Stimulated activated CD4-positive, alpha-beta T cell treated with anti-CD3 and anti-CD28 coated beads, Interleukin-12 subunit alpha, Interleukin-12 subunit beta, amount 100 ng/mL, for 48 hours (primary cell): ENCODE measurements around the gene DCTD.

Experiments
- DNase-seq, 3 donors: peaks; one replicate each; pipeline ENCODE4 v3.0.0-alpha.2; 2020; ENCODE audit warnings: low read depth in 2 of 3, low spot score in 1 of 3

Gene DCTD

DNA sequence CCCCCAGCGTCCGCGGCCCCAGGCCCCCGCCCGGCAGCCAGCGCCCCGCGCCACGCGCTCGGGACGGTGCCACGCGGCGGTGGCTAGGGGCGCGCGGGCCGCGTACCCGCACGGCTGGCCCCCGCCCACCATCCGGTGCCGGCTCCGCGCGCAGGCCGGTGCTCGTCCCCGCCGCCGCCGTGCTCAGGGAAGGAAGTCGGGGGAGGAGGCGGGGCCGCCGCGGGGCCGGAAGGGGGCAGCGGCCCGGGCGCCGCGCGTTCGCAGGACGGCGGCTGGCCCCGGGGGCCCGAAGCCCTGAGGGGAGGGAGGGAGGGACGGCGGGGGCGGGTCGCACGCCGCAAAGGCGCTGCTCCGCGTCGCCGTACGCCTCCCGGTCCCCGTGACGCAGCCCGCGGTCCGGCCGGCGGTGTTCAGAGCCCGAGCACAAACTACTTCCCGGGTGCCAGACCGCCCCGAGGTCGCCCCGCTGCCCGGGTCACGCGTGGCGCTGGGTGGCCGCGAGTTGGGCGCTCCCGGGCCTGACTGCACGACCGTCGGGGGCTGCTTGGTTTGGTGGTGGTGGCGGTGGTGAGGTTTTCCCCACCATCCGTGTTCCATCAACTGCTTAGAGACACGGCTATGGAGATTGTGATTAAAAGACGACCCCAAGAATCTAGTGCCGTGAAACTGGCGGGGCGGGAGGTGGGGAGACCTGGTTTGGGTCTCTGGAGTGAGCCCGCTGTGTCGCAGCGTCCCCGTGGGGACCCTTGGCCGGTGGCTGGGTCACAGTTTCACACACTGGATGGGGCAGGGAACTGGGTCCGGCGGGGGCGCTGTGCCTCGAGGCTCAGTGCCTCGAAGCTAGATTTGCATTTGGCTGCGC is at the start of gene DCTD:
Gene DCTD, minus strand, starts transcription at position 205 of the 862 bp plus-strand sequence. CDS start 1,818 bp downstream, outside the sequence.
- DNase-seq = peak; percentile 50 to 77 (median 53)

DNA sequence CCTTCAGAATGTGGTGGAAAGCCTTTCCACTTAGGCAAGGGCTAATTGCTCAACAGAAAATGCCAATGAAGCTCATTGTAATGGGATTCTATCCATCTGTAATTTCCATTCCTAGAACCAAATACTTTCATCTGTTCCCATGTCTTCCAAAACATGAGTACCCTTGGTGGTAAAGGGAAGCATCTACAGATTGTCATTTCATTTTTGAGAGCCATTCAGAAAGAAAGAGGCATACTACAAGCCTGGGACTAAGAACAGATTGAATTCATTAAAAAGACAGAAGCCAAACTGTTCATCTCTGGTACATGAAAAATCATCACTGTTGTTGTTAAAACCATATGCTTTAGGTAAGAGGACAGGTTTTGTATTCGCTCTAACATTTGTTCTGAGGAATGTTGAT is 43.6 kb upstream of the DCTD start:
- DNase-seq = no peak

DNA sequence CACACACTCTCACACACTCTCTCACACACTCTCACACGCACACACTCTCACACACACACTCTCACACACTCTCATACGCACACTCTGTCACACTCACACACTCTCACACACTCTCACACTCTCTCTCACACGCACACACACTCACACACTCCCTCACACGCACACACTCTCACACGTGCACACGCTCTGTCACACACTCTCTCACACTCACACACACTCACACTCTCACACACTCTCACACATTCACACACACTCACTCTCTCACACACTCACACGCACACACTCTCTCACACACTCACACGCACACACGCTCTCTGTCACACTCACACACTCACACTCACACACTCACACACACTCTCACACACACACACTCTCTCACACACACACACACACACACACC is 43.0 kb upstream of the DCTD start:
- DNase-seq = no peak

DNA sequence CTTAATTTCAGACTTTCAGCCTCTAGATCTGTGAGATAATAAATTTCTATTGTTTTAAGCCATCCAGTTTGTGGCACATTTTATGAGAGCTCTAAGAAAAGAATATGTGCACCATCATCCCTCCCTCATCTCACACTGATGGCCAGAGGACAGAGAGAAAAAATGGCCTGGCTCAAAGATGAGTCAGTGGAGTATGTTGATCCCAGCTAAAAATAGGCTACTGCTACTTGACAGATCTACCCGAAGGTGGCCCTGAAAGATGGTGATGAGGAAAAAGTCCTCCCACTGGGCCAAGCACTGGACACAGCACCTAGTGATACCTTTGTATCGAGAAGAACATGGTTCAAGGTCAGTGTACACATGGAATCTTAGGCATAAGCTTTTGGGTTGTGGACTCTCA is 38.2 kb upstream of the DCTD start:
- DNase-seq = no peak

DNA sequence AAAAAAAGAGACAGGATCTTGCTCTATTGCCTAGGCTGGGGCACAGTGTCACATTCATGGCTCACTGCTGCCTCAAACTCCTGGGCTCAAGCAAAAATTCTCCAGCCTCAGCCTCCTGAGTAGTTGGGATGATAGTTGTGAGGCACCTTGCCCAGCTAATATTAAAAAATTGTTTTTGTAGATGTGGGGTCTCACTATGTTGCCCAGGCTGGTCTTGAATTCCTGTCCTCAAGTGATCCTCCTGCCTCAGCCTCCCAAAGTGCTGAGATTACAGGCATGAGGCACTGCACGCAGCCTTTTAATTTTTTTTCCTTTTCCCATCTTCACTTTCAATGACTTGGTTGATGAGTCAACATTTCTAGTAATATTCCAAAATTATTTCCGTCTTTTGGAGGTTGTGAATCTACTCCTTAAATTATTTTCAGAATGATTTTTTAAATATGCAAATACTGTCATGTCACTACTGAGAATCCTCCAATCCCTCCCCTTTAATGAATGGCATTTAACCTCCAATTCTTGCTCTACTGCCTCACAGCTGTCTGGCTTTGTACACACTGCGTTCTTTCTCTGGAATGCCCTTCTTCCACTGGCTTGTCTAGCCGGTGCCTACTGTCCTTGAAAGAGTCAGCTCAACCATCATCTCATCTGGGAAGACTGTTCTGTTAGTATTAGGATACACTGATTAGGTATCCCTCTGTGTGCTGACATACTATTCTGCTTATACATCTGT is 27.5 kb upstream of the DCTD start:
- DNase-seq = no peak

DNA sequence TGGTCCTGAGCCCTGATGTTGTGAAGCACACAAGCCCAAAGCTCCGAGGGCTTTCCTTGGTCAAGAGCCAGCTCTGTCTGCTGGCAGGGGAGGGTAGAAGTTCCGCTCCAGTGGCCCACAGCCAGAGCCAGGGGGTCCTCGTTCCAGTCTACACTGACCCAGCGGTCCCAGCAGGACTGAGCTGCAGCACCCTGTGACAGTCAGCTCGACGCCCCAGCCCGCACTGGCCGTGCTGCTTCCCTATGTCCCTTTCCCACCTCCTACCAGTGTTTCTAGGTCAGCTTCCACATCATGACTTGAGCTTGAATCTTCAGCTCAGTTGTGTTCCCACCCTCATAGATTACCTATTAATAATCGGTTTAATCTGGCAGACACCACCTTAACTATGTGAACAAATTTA is 22.5 kb upstream of the DCTD start:
- DNase-seq = no peak

DNA sequence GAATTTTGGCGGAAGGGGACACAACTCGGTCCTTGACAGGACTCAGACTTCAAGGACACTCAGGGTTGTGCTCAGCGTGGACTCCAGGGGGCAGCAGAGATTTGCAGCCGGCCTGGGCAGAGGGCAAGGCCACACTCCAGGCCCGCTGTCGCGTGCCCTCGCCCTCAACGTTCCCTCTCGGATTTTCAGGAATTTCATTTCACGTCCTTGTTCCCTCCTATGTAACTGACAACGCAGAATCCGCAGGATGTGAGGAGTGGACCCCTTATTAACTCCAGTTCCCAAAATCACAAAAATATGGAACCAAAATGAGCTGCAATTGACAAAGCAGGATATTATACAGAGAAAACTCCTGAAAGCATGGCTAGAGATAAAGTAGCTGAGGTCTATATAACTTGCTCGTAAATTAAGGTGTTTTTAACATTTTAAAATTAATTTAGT is 21.0 kb upstream of the DCTD start:
- DNase-seq = peak; percentile 55 to 75 (median 59)

DNA sequence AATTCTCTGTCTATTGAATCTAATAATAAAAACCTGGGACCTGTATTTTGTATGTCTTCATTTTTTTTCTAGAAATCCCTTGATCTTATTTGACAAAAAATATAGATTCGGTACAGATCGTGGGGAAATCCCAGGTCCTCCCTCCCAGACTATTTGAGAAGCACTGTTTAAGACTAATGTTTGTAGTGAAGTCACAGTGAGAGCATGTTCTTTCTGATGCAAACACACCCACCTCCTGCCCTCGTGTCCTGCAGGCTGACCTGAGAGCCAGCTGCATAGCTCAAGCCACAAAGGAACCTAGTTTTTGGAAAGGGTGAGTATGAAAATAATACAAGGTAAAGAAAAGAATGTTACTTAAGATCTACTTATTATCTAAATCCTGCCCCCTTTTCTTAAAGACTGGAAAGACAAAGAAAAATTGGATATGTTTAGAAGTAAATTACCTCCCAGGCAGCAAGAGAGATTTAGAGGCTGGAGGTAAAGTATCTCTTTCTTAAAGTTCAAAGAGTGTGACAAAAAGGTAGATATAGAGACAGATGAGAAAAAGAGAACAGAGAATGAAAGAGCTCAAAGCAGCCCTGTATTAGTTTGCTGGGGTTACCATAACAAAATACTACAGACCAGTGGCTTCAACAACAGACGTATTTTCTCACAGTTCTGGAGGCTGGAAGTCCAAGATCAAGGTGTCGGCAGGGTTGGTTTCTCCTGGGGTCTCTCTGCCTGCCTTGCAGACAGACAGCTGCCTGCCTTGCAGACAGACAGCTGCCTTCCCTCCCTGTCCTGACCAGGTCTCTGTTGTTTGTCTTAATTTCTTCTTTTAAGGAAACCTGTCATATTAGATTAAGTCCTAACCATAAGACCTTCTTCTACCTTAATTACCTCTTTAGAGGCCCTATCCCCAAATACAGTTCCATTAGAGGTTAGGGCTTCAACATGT is 20.4 kb upstream of the DCTD start:
- no peak for DNase-seq

DNA sequence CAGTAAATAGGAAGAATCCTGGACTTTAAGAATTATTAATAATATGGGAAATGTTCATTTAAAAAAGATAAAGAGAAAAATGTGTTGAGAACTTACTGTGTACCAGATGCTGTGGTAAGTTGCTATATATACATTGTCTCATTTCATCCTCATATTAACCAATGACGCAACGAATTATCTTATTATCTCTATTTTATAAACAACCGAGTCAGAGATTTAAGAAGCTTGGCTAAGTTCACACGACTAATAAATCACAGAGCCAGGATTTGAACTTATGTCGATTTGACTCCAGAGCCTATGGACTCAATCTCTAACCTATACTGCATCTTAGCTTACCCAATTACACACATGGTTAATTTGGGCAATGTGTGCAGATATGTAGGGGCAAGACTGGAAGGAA is 15.5 kb upstream of the DCTD start:
- DNase-seq = no peak

DNA sequence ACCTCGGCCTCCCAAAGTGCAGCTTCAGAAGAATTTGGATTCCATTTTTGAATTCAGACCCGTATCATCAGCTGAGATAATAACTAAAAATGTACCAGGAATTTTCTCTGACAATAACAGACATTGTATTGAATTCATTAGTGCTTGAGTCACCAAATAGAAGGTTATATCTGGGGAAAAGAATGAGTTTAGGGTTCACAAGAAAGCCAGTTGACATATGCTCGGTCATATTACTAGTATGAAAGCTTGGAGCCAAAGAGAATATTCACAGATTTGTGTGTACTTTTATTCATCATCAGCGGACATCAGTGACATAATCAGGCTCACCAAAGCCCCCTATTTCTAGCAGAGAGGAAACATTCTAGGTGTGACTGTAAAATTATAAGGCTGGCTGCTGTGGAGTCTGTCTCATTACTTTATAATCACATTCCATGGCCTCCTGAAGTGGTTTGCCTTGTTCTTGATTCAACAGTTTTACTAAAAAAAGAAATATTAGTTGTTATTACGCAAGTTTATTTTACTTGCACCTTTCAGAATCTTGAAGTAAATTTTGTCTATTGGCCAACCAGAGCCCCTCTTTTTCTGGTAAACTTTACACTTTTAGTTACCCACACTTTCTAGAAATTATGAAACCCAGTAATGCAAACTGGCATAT is 14.6 kb upstream of the DCTD start:
- no peak for DNase-seq

DNA sequence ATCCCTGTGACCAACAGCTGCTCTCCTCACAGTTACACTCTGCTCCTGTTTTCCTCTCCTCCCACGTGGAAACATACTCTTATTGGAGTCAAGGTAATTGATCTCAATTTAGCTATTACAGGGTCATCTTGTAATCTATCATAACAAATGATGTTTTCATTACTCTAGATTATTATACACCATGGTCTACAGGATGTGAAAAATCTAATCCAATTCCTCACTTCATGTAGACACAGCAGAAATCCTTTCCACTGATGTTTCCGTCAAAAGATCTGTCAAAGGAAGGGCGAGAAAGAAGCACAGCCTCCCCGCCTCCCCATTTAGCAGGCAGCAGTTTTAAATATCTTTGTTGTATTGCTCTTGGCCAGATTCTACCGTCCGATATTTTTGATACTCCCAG is 13.7 kb upstream of the DCTD start:
- no peak for DNase-seq

DNA sequence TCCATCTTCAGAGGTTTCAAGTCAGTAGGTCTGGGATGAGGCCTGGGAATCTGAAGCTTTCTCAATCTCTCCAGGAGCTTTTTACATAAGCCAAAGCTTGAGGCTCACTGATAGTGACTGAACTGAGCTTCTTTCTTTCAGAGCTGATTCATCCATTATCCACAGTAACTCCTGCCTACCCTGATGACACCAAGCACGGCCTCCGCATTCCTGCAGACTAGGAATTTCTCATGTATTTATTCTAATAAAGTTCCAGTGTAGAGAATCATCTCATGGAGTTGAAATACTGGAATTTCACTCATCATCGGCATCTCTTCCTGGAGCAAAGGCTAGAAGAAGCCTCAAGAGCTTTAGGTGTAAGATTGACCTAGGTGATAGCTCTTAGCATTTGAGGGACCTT is 12.1 kb upstream of the DCTD start:
- no peak for DNase-seq

DNA sequence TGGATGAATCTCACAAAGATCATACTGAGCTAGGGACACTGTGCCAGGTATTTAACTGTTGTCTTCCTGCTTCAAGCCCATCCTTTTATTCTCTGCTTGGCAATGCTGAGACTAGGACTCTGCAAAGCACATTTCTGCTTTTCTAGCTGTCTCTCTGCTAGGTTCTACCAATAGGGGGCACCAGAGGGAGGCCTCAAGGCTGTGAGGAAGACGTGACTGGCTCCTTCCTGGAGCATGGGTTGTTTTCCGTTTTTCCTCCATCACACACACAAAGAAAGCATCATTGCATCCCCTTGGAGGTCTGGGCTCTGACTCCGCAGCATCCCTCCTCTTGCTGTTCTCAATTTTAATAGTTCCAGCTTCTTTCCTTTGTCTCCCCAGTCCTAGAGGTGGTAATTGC is 10.9 kb upstream of the DCTD start:
- no peak for DNase-seq

DNA sequence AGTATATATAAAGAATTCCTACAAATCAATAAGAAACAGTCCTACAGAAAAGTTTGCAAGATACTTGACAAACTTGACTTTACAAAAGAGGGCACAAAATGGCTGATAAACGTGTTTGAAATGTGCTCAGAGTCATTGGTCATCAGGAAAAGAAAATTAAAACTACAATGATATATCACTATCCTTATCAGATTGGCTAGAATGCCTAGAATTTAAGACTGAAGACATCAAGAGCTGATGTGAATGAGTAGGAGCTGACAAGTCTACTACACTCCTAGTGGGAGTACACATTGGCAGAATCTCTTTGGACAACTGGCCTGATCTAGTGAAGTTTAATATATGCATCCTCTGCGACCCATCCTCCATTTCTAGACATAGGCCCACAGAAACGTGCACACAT is 10.3 kb upstream of the DCTD start:
- DNase-seq = no peak

DNA sequence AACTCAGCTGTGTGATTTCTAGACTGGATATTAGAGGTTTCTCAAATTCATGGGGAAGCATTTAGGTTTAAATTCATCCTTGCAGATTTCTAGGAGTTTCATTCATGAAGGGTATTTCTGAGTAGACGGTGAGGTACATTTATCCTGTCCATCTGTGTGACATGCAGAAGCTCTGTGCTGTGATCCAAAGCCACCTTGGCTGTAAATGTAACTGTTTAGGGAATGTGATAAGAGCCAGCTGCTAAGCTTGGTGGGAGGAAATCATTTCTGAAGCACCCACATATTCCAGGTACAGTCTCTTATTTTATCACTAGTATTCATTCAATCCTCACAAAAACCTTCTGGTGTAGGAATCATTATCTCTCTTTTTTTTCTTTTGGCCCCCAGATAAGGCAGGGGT is 8.7 kb upstream of the DCTD start:
- no peak for DNase-seq

DNA sequence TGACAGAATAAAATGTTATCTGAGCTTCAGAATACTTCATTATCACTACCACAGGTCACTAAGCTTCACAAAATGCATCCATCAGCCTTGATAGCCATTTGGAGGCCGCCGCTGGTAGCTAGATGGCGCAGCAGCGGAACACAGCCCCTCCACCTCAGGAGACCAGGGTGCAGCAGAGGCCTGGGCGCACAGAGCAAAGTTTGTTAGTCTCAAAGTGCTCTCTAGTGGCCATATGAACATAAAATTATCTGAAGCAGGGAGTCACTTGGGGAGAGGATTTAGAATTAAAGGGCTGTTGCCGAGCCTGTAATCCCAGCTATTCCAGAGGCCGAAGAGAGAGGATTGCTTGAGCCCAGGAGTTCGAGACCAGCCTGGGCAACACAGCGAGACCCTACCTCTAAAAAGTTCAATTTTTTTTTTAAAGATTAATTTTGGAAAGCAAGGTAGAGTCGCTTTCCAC is 8.1 kb upstream of the DCTD start:
- DNase-seq = peak in 2 of 3 donors; percentile 27

DNA sequence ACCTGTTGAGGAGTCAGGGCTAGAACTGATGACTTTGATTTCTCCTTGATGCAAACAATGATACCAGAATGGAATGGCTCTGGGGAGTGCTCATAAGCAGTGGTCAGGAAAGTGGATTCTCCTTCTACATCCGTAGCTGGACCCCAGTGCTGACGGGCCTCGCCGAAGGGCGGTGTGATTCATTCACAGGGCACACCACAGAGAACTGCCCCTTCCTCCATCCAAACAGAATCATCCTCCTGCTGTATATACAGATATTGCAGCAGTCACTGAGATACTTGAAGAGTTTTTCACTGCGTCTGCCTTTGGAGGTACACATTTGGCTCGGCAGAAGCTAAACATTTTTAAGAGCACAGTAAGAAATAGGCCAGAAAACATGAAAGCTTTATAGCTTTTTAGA is 7.3 kb upstream of the DCTD start:
- DNase-seq = no peak

DNA sequence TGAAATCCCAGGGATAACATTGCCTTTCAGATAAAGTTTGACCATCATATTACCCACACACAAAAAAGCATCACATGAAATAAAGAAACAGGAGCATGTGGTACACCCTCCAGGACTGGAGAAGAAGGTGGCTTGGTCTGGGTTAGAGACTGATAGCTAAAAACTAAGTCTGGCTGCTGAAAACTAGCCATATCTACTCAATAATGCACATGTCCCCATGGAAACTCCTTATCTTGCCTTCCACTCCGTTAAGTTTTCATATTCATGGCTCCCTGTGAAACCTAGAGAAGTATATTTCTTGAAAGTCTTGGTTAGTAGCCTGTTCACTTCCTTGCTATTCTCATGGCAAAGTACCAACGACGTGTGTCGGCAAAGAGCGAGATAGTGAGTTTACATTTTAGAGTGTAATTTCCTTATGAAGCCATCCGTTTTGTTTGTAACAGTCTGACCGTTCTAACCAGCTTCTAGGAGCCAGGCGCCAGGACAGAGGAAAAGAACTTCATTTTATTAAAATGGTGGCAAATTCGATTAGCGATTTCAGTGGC is 6.7 kb upstream of the DCTD start:
- no peak for DNase-seq

DNA sequence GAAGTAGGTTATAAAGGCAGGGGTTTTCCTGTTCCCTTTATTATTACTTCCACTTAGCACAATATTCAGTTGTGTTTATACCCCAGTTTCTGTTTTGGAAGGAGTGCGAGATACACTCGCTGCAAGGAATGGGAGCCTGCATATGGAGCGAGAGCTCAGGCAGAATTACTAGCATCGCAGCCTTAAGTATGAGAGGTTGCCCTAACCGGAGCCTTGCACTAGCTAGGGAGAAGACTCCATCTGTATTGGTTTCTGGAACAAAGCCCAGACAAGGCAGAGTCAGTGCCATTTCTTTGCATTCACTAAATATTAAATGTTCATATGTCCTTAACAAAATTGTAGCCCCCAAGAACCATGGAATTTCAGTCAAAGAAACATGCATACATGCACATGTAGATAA is 6.2 kb upstream of the DCTD start:
- DNase-seq = no peak

DNA sequence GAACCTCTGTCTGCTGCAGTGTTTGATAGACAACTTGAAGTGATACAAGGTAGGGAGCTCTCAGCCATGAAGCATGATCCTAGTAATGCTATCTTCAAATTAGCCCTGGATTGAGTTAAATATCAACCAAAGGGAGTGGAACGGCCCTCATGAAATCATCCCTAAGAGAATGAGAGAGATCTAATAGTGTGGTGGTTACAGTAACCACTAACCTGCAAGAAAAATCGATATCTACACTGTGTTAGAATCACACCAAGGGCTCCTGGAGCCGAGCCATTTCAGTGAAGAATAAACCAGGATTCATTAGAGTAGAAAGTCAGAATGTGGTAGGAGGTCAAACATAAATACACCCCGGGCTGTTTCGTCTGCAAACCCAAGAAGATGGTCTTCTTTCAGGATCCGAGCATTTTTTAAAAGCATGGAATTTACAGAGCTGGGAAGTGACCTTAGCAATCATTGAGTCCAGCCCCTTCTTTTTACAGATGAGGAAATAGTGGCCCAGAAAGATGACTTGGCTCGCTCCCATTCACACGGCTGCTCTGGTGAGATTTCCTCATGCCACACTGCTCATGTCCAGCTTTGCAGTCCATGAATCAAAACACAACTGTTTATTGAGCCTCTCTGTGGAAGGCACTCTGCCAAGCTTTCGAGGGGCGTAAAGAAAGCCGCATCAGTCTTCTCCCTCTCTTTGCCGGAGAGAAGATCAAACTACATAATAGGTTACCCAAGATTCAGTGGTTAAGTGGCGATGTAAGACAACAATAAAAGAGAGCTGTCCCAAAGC is 5.5 kb upstream of the DCTD start:
- DNase-seq = no peak
